Astrocyte of the spinal cord (primary cell): ENCODE results near the gene ABHD14A.

Experiments
- DNase-seq: peaks from one replicate; pipeline ENCODE4 v3.0.0; 2011; ENCODE audit warnings: low read depth, low spot score
- H3K4me3 ChIP-seq: 2 replicates; pipeline ENCODE4 v1.5.1; 2011; ENCODE audit warnings: low read depth, mild to moderate bottlenecking, low read length, moderate library complexity
- in situ Hi-C: cut with HindIII; loops from 2 replicates; pipeline ENCODE4 v1.10.0; 2017; ENCODE audit warnings: low sequenced_read_pairs
- TF ChIP-seq, protein P1 (sequence below): IDR thresholded peaks from 2 replicates; pipeline ENCODE4 v1.5.1; 2012; ENCODE audit warnings: low read depth, mild to moderate bottlenecking, low read length, inconsistent platforms

ABHD14A gene

DNA sequence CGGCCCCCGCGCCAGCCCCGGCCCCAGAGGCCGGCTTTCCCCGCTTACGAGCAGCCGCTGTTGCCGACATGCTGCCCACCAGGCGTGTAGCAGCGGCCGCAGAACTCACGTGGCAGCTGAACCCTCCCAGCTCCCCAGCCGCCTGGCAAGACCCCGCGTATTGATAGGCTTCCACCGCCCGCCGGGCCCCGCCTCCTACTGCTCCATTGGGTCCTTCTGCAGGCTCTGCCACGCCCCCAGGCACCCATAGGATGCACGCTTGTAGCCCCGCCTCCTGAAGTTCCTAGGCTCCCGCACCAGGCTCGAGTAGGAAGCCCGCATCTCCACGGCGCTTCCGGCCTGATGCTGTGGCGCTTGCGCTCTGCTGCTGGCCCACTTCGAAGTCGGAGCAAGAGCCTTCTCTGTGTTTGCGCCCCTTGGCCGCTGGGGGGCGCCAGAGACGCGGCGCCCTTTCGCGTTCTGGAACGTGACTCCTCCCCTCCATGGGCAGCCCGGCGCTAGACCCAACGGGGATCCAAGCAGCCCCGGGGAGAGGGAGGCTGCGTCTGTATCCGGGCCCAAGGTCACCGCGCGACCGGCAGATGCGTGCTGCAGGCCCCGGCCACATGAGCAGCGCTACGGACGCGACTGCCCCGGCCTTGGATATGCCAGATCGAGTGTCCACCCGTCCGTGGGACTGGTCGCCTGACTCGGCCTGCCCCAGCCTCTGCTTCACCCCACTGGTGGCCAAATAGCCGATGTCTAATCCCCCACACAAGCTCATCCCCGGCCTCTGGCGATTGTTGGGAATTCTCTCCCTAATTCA lies 32.9 kb upstream of the ABHD14A start, which contains the start of the genes PARP3 and RRP9:
Gene PARP3 (plus strand): TSS at position 566 of the 805 bp plus-strand sequence. CDS start 993 bp downstream, outside the sequence.
Gene RRP9 (minus strand): TSS at position 107 of the 805 bp plus-strand sequence. CDS start 37 bp downstream, at position 70.
- DNase-seq, result peak; percentile 100
- TF ChIP-seq, protein P1, sequence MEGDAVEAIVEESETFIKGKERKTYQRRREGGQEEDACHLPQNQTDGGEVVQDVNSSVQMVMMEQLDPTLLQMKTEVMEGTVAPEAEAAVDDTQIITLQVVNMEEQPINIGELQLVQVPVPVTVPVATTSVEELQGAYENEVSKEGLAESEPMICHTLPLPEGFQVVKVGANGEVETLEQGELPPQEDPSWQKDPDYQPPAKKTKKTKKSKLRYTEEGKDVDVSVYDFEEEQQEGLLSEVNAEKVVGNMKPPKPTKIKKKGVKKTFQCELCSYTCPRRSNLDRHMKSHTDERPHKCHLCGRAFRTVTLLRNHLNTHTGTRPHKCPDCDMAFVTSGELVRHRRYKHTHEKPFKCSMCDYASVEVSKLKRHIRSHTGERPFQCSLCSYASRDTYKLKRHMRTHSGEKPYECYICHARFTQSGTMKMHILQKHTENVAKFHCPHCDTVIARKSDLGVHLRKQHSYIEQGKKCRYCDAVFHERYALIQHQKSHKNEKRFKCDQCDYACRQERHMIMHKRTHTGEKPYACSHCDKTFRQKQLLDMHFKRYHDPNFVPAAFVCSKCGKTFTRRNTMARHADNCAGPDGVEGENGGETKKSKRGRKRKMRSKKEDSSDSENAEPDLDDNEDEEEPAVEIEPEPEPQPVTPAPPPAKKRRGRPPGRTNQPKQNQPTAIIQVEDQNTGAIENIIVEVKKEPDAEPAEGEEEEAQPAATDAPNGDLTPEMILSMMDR, result peak; percentile 98
- H3K4me3 ChIP-seq, result peak within 1 kb of the TSS; percentile 80
- in situ Hi-C loops, result no loop called here

DNA sequence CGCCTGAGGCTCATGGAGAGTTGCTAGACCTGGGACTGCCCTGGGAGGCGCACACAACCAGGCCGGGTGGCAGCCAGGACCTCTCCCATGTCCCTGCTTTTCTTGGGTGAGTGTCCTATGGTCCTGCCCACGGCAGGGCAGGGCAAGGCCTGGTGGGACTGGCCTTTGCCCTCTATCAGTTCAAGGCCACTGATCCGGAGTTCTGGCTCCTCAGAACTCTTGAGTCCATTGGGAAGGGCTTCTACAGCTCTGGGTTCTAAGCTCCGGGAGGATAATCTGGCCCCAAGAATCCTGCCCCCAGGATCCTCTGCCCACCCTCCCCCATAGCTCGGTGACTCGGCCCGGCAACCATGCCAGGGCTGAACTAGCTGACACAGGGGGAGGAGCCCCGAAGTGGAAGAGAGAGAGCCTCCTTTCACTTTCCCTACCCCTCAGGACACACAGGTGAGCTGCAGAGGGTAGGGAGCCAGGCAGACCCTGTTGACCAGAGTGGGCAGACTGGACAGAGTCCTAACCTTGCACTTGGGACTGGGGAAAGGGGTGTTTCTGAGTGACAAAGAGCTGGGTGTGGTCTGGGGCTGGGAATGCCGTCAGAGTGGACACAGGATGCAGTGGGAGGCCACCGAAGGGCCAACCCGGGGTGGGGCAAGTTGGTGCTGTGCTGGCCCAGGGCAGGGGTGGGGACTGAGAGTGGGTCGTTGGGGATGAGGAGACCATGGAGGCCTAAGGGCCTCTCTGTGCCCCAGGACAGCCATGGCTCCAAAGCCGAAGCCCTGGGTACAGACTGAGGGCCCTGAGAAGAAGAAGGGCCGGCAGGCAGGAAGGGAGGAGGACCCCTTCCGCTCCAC lies 32.0 kb upstream of the ABHD14A start:
- in situ Hi-C loops, result no loop called here
- TF ChIP-seq, protein P1, result no peak
- H3K4me3 ChIP-seq, result peak overlapping the region; percentile 45
- DNase-seq, result peak; percentile 24

DNA sequence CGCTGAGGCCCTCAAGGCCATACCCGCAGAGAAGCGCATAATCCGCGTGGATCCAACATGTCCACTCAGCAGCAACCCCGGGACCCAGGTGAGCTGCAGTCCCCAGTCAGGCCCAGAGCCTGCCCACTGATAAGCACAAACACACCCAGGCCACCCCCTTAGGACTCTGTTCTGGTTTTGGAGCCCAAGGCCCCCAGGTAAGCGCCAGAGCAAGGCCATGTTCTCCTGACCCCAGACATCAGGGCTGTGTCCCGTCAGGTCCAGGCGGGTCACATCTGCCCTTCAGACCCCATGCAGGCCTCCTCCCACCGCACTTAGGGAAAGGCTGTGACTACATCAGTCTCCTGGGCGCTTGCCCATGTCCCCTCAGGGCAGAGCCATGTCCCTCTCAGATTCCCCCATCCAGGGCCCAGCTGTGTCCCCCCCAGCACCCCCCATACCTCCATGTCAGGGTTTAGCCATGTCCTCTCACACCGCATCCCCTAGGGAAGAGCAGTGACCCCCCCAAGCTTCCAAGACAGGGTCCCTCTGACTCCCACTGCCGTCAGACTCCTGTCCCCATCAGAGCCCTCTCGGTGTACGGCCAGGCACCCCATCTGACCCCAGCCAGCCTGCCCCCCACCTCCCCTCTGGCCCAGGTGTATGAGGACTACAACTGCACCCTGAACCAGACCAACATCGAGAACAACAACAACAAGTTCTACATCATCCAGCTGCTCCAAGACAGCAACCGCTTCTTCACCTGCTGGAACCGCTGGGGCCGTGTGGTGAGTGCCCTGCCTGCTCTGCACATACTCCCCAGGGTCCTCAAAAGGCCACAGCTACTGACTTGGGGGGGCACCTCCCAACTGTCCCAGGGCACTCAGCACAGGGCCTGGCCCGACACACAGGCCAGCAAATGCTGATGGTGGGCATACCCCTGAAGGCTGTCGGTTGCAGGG lies 31.1 kb upstream of the ABHD14A start:
- no peak overlapping the region for H3K4me3 ChIP-seq
- in situ Hi-C loops, result no loop called here
- TF ChIP-seq, protein P1, result no peak
- DNase-seq, result no peak

DNA sequence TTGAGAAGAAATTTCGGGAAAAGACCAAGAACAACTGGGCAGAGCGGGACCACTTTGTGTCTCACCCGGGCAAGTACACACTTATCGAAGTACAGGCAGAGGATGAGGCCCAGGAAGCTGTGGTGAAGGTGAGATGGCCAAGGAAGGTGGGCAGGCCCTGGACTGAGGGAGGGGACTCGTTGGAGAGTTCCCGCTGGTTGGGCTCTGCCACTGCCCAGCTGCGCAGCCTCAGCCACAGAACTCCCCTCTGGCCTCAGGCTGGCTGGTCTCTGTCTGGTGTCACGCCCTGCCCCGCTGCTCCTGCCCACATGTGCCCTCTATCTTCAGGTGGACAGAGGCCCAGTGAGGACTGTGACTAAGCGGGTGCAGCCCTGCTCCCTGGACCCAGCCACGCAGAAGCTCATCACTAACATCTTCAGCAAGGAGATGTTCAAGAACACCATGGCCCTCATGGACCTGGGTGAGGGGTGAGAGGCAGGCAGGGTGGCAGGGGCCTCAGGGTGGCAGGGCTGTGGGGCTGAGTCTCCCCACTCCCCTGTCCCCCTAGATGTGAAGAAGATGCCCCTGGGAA lies 30.3 kb upstream of the ABHD14A start:
- H3K4me3 ChIP-seq, result no peak overlapping the region
- DNase-seq, result no peak
- TF ChIP-seq, protein P1, result no peak
- in situ Hi-C loops, result no loop called here

DNA sequence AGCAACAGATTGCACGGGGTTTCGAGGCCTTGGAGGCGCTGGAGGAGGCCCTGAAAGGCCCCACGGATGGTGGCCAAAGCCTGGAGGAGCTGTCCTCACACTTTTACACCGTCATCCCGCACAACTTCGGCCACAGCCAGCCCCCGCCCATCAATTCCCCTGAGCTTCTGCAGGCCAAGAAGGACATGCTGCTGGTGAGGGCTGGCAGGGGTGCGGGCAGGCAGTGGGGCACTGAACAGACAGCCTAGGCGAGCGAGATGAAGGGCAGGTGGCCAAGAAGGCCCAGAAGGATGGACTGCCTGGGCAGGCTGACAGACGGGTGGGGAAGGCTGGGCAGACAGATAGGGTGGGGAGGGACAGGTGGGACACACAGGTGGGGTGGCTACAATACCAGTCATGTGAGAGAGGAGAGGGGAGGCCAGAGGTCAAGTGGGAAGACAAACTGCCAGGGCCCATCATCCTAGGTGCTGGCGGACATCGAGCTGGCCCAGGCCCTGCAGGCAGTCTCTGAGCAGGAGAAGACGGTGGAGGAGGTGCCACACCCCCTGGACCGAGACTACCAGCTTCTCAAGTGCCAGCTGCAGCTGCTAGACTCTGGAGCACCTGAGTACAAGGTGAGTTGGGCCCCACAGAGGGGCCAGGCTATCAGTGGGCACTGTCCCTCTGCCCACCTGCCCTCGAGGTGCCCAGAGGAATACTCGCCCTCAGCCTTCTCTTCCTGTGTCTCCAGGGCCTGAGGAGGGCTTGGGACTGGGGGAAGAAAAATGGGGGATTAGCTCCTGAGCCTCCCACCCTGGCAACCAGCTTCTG lies 29.6 kb upstream of the ABHD14A start:
- TF ChIP-seq, protein P1, result no peak
- DNase-seq, result no peak
- in situ Hi-C loops, result no loop called here
- H3K4me3 ChIP-seq, result no peak overlapping the region
